ENCODE measurements around the gene TMEM121B.

TMEM121B gene

GRCh38 chr22:17143826-17144225, 22.7 kb upstream of the TMEM121B start:
- TF ChIP-seq MAX (IDR thresholded peaks at IDR 0.05) (no peak), TCF12 (IDR thresholded peaks at IDR 0.05; ENCODE audit: low read depth) (no peak), REST (IDR thresholded peaks at IDR 0.05; ENCODE audit: low read depth) (no peak), YY1 (IDR thresholded peaks at IDR 0.05; ENCODE audit: low read depth) (no peak), EP300 (IDR thresholded peaks at IDR 0.05; ENCODE audit: borderline replicate concordance) (no peak)

GRCh38 chr22:17143101-17143500, 21.9 kb upstream of the TMEM121B start:
- TF ChIP-seq REST (IDR thresholded peaks at IDR 0.05; ENCODE audit: low read depth) (no peak), NFIC (IDR thresholded peaks at IDR 0.05) (no peak), FOXM1 (IDR thresholded peaks at IDR 0.05; ENCODE audit: borderline replicate concordance, low read depth) (no peak), RAD21 (IDR thresholded peaks at IDR 0.05; ENCODE audit: low read depth) (no peak), CREB1 (IDR thresholded peaks at IDR 0.05; ENCODE audit: low read depth) (no peak), TAF1 (IDR thresholded peaks at IDR 0.05; ENCODE audit: low read depth) (no peak), ZBTB7A (IDR thresholded peaks at IDR 0.05; ENCODE audit: low read depth) (no peak), USF1 (IDR thresholded peaks at IDR 0.05) (no peak), EP300 (IDR thresholded peaks at IDR 0.05; ENCODE audit: borderline replicate concordance) (no peak), EGR1 (IDR thresholded peaks at IDR 0.05) (no peak), TCF12 (IDR thresholded peaks at IDR 0.05; ENCODE audit: low read depth) (no peak), TEAD4 (IDR thresholded peaks at IDR 0.05) (no peak), CEBPB (IDR thresholded peaks at IDR 0.05) (no peak), YY1 (IDR thresholded peaks at IDR 0.05; ENCODE audit: low read depth) (no peak), MAX (IDR thresholded peaks at IDR 0.05) (no peak)

- TF ChIP-seq MAX (IDR thresholded peaks at IDR 0.05): no peak
- TF ChIP-seq USF1 (IDR thresholded peaks at IDR 0.05): no peak
- no peak for TF ChIP-seq CEBPB (IDR thresholded peaks at IDR 0.05)
- TF ChIP-seq TAF1 (IDR thresholded peaks at IDR 0.05; ENCODE audit: low read depth): no peak
- no peak for TF ChIP-seq RAD21 (IDR thresholded peaks at IDR 0.05; ENCODE audit: low read depth)
- no peak for TF ChIP-seq FOXM1 (IDR thresholded peaks at IDR 0.05; ENCODE audit: borderline replicate concordance, low read depth)
- no peak for TF ChIP-seq TEAD4 (IDR thresholded peaks at IDR 0.05)
- no peak for TF ChIP-seq YY1 (IDR thresholded peaks at IDR 0.05; ENCODE audit: low read depth)
- TF ChIP-seq EGR1 (IDR thresholded peaks at IDR 0.05): no peak
- no peak for TF ChIP-seq EP300 (IDR thresholded peaks at IDR 0.05; ENCODE audit: borderline replicate concordance)
- no peak for TF ChIP-seq NFIC (IDR thresholded peaks at IDR 0.05)
- no peak for TF ChIP-seq TCF12 (IDR thresholded peaks at IDR 0.05; ENCODE audit: low read depth)
- no peak for TF ChIP-seq ZBTB7A (IDR thresholded peaks at IDR 0.05; ENCODE audit: low read depth)
- TF ChIP-seq REST (IDR thresholded peaks at IDR 0.05; ENCODE audit: low read depth): no peak
- TF ChIP-seq CREB1 (IDR thresholded peaks at IDR 0.05; ENCODE audit: low read depth): no peak
These were observed 19.9 kb upstream of the TMEM121B start for GRCh38 chr22:17140826-17141766.

GRCh38 chr22:17140022-17140421, 18.9 kb upstream of the TMEM121B start:
- TF ChIP-seq USF1 (IDR thresholded peaks at IDR 0.05): no peak
